Measurements from ENCODE around the gene EP300.

DNA sequence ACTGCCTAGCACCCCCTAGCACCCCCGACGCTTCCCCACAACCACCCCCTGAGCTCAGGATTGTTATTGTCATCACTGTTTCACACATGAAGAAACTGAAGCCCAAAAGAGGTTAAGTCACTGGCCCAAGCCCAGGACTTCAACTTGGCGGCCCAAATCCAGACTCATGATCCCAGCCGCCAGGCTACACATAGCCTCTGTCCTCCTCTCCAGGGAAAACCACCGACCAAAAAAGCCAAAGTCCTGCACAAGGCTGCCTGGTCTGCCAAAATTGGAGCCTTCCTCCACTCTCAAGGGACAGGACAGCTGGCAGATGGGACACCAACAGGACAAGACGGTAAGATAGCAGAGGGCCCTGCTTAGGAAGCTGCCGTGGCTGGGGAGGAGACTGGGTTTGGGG lies 123.5 kb downstream of the EP300 start:
- TF ChIP-seq, protein P1, sequence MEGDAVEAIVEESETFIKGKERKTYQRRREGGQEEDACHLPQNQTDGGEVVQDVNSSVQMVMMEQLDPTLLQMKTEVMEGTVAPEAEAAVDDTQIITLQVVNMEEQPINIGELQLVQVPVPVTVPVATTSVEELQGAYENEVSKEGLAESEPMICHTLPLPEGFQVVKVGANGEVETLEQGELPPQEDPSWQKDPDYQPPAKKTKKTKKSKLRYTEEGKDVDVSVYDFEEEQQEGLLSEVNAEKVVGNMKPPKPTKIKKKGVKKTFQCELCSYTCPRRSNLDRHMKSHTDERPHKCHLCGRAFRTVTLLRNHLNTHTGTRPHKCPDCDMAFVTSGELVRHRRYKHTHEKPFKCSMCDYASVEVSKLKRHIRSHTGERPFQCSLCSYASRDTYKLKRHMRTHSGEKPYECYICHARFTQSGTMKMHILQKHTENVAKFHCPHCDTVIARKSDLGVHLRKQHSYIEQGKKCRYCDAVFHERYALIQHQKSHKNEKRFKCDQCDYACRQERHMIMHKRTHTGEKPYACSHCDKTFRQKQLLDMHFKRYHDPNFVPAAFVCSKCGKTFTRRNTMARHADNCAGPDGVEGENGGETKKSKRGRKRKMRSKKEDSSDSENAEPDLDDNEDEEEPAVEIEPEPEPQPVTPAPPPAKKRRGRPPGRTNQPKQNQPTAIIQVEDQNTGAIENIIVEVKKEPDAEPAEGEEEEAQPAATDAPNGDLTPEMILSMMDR (IDR thresholded peaks at IDR 0.05), result no peak
- TF ChIP-seq POLR2A (IDR thresholded peaks at IDR 0.05), result no peak

All from prostate gland (tissue), 2 donors.